ENCODE results near the gene YTHDF1. TPM values are rescaled to one million over a fixed set of nuclear protein-coding genes. Genes with fewer than 3 reads are reported as not detected.

Gene YTHDF1
- total and polyA plus RNA-seq, 8 donors: 17.8 to 41.1 (median 22.4) TPM

DNA sequence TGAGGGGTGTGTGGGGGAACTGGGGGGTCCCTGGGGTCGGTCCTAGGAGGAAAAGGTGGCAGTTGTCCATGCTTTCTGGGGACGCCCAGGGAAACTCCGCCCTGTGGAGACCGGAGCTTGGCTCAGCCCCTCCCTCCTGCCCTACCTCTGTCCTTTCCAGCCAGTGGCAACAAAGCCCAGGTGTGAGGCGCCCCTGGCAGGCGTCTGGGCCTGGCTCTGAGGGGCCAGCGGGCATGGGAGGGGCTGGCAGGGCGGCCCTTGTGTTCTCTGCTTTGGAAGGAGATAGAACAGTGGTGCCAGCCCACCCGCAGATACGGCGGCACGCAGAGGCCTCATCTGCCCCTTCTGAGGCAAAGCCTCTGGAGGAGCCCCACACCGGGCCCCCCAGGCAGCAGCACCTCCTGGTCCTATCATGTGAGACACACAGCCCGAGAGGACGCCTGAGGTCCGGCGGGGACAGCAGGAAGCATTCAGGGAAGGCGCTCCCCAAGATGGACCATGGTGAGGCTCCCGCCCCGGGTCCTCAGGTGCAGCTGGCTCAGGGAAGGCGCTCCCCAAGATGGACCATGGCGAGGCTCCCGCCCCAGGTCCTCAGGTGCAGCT, 47.9 kb downstream of the YTHDF1 start:
- WGBS, 5 donors: 73 to 79% (median 78%) methylated on average over 9 to 23 of the region's 23 CpGs
- Histone ChIP-seq H3K27me3 (peaks cover 4 to 83% (median 26%) of the 10 kb centered on the region in 3 donors), H3K4me1 (no peaks in the 10 kb centered on the region), H3K9me3 (no peaks in the 10 kb centered on the region), H3K27ac (no peak overlapping the region), H3K4me3 (no peak overlapping the region), H3K36me3 (no peaks in the 10 kb centered on the region)
- TF ChIP-seq, protein P1, sequence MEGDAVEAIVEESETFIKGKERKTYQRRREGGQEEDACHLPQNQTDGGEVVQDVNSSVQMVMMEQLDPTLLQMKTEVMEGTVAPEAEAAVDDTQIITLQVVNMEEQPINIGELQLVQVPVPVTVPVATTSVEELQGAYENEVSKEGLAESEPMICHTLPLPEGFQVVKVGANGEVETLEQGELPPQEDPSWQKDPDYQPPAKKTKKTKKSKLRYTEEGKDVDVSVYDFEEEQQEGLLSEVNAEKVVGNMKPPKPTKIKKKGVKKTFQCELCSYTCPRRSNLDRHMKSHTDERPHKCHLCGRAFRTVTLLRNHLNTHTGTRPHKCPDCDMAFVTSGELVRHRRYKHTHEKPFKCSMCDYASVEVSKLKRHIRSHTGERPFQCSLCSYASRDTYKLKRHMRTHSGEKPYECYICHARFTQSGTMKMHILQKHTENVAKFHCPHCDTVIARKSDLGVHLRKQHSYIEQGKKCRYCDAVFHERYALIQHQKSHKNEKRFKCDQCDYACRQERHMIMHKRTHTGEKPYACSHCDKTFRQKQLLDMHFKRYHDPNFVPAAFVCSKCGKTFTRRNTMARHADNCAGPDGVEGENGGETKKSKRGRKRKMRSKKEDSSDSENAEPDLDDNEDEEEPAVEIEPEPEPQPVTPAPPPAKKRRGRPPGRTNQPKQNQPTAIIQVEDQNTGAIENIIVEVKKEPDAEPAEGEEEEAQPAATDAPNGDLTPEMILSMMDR (IDR thresholded peaks at IDR 0.05): no peak
- no peak for TF ChIP-seq EP300 (IDR thresholded peaks at IDR 0.05)
- DNase-seq: no peak
- intact Hi-C loops (cut with DNase I; ENCODE audit: low total_unique reads): no loop called here

DNA sequence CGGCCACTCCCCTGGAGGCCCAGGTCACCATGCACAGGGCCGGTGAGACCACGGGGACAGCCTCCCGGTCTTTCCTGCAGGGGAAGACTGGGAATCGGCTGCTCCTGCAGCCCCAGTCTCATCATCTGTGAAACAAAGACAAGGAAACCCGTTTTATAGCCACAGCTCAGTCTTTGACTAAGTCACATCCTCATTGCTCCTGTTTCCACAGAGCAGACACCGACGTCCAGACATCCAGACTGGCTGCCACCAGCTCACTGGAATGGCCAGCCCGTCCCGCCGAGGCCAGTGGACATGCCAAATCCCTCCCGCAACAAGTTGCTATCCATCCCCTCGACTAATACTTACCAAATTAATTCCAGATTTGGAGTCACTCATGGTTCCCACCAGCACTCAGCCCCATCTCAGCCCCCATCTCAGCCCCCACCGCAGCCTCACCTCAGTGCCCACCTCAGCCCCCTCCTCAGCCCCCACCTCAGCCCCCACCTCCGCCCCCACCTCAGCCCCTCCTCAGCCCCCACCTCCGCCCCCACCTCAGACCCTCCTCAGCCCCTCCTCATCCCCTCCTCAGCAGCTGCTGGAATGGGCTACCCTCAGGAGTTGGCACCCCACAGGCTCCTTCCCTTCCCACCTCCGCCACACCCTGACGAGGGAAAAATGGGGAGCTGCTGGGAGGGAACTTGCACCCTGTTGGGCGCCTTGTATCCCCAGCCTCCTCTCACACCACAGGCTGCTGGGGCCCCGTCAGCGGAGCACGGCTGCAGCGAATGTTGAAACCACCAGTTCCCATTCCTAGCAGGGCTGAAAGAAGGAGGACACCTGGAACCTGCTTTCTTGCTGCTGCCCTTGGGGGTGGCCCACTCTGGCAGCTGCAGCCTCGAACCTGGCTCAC, 48.7 kb downstream of the YTHDF1 start:
- Histone ChIP-seq H3K36me3 (no peaks in the 10 kb centered on the region), H3K4me1 (no peaks in the 10 kb centered on the region), H3K9me3 (no peaks in the 10 kb centered on the region), H3K27ac (no peak overlapping the region), H3K27me3 (peaks cover 0 to 83% (median 26%) of the 10 kb centered on the region in 3 donors), H3K4me3 (no peak overlapping the region)
- 62 to 66% (median 66%) methylated on average over 23 to 24 of the region's 24 CpGs for whole genome bisulfite sequencing, 5 donors
- no peak for DNase-seq
- TF ChIP-seq POLR2AphosphoS5 (IDR thresholded peaks at IDR 0.05) (no peak), POLR2A (IDR thresholded peaks at IDR 0.05) (no peak), EP300 (IDR thresholded peaks at IDR 0.05) (no peak)
- TF ChIP-seq, protein P1 (IDR thresholded peaks at IDR 0.05): no peak
- intact Hi-C loops (cut with DNase I; ENCODE audit: low total_unique reads): no loop called here

DNA sequence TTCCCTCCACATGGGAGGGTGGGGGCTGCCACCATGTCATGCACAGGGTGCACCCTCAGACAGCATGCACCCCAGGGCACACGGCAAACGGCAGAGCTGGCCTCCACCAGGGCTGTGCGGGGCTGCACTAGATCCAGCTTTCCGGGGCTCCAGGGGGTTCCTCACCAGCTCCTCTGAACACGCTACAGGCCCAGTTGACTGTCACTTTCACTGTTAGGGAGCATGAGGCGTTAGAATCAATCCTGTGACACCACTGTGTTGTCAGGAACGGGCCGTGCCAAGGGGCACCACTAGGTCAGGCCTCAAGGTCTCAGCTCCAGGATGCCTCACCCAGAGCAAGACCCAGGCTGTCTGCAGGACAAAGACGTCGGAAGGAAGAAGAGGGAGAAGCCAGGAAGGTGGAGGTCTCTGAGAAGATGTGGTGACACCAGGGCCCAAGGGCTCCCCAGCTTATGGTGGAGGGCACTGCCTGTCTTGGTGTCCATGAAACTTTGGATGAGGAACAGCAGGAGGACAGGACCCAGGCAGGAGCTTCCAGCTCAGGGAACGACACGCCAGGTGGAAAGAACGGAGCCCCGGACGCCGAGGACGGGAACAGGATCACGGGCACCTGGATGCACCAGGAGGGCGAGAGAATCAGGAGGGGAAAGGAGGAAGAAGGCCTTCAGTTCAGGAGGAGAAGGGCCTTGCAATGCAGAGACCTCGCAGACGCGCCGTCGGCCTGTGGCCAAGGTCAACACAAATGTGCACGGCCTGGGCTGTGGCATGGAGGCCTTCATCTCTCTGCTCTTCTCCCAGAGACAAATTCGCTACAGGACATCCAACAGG, 49.5 kb downstream of the YTHDF1 start:
- WGBS, 5 donors: 86 to 91% (median 88%) methylated on average over 22 to 26 of the region's 26 CpGs
- no peak for DNase-seq
- intact Hi-C loops (cut with DNase I; ENCODE audit: low total_unique reads): no loop called here
- Histone ChIP-seq H3K4me1 (no peaks in the 10 kb centered on the region), H3K9me3 (no peaks in the 10 kb centered on the region), H3K4me3 (no peak overlapping the region), H3K27me3 (peaks cover 0 to 83% (median 26%) of the 10 kb centered on the region in 3 donors), H3K36me3 (no peaks in the 10 kb centered on the region), H3K27ac (no peak overlapping the region)
- TF ChIP-seq, protein P1 (IDR thresholded peaks at IDR 0.05): no peak
- TF ChIP-seq POLR2A (IDR thresholded peaks at IDR 0.05): no peak
- TF ChIP-seq POLR2AphosphoS5 (IDR thresholded peaks at IDR 0.05): no peak
- TF ChIP-seq EP300 (IDR thresholded peaks at IDR 0.05): no peak
